Osteoblast (primary cell): ENCODE data around the gene MPEG1. TPM values are rescaled to one million over a fixed set of nuclear protein-coding genes. Genes with fewer than 3 reads are reported as not detected.
A peak's percentile ranks its signal among the peaks of the same experiment; 100 is the strongest.

Experiments
- DNase-seq: peaks from one replicate; pipeline ENCODE4 v3.0.0; 2011; ENCODE audit warnings: low spot score, mixed read lengths; ENCODE audit not compliant: insufficient read length; ENCODE audit errors: missing footprints
- H2AFZ ChIP-seq: 2 replicates; pipeline ENCODE4 v1.6.0; 2011; ENCODE audit warnings: mild to moderate bottlenecking, low read length
- H3K27ac ChIP-seq: 2 replicates; pipeline ENCODE4 v1.5.1; 2011; ENCODE audit warnings: mild to moderate bottlenecking, low read depth, low read length, moderate library complexity
- H3K27me3 ChIP-seq: 2 replicates; pipeline ENCODE4 v1.6.0; 2012; ENCODE audit warnings: mild to moderate bottlenecking, control low read depth, inconsistent platforms, low read length, moderate library complexity; ENCODE audit not compliant: insufficient read depth
- H3K36me3 ChIP-seq: 2 replicates; pipeline ENCODE4 v1.5.1; 2011; ENCODE audit warnings: mild to moderate bottlenecking, low read length, control low read depth, moderate library complexity; ENCODE audit not compliant: insufficient read depth
- H3K4me1 ChIP-seq: 2 replicates; pipeline ENCODE4 v1.5.1; 2011; ENCODE audit warnings: mild to moderate bottlenecking, low read length, control low read depth, moderate library complexity; ENCODE audit not compliant: insufficient read depth
- H3K4me2 ChIP-seq: 2 replicates; pipeline ENCODE4 v1.6.0; 2011; ENCODE audit warnings: mild to moderate bottlenecking, low read length; ENCODE audit not compliant: insufficient read depth
- H3K4me3 ChIP-seq: fragments of 200-600 bp; sonication (generic); 3 replicates; pipeline ENCODE4 v1.5.1; 2012; ENCODE audit warnings: mild to moderate bottlenecking, low read length, inconsistent platforms; ENCODE audit not compliant: insufficient read depth
- H3K79me2 ChIP-seq: 2 replicates; pipeline ENCODE4 v1.6.0; 2012; ENCODE audit warnings: mild to moderate bottlenecking, low read length, control low read depth, inconsistent platforms; ENCODE audit not compliant: insufficient read depth
- H3K9me3 ChIP-seq: 2 replicates; pipeline ENCODE4 v1.5.1; 2011; ENCODE audit warnings: low read depth, low read length, control low read depth
- H4K20me1 ChIP-seq: 2 replicates; pipeline ENCODE4 v1.6.0; 2012; ENCODE audit warnings: mild to moderate bottlenecking, low read length, control low read depth; ENCODE audit not compliant: insufficient read depth
- CTCF ChIP-seq: IDR thresholded peaks from 2 replicates; pipeline ENCODE4 v1.5.1; 2011; ENCODE audit warnings: mild to moderate bottlenecking, low read depth, low read length, moderate library complexity; ENCODE audit errors: extremely low read depth
- small RNA-seq: library from RNA; depleted of rRNA; stranded (forward); fragments of <200 nt; gene quantifications from one replicate; pipeline ENCODE3, GENCODE V24; 2012
- total RNA-seq: library from RNA; depleted of rRNA; stranded (reverse); fragments of >200 nt; gene quantifications from 2 replicates; pipeline ENCODE4 v1.2.3, GENCODE V29; 2012

MPEG1 gene
- total RNA-seq, 1 donor: 0.36 TPM

- DNase-seq: peak; percentile 67
- H3K27ac ChIP-seq: no peak overlapping the region
- peaks cover 14% of the 10 kb centered on the region for H3K4me1 ChIP-seq
- peak overlapping the region; percentile 99 for H3K4me2 ChIP-seq
- peak overlapping the region; percentile 83 for H2AFZ ChIP-seq
- H3K36me3 ChIP-seq: no peaks in the 10 kb centered on the region
- TF ChIP-seq CTCF: no peak
- H3K79me2 ChIP-seq: no peaks in the 10 kb centered on the region
- H3K27me3 ChIP-seq: peaks cover 36% of the 10 kb centered on the region
- H3K4me3 ChIP-seq: peak overlapping the region; percentile 75
- no peaks in the 10 kb centered on the region for H4K20me1 ChIP-seq
- no peaks in the 10 kb centered on the region for H3K9me3 ChIP-seq
Measured at GRCh38 chr11:59172345-59173079, 40.2 kb downstream of the MPEG1 start.

GRCh38 chr11:59171508-59172322 lies 41.0 kb downstream of the MPEG1 start, which contains the start of gene DTX4:
Gene DTX4, plus strand, starts transcription at chr11:59172132. Its CDS starts 464 bp downstream, at chr11:59172596.
- peak; percentile 95 for DNase-seq
- TF ChIP-seq CTCF: peak; percentile 86
- Histone ChIP-seq H3K36me3 (no peaks in the 10 kb centered on the region), H4K20me1 (no peaks in the 10 kb centered on the region), H3K4me3 (peak within 1 kb of the TSS; percentile 75), H3K4me2 (peak within 1 kb of the TSS; percentile 99), H3K79me2 (no peaks in the 10 kb centered on the region), H3K4me1 (peaks cover 14% of the 10 kb centered on the region), H3K27ac (no peak within 1 kb of the TSS), H3K27me3 (peaks cover 36% of the 10 kb centered on the region), H2AFZ (peak within 1 kb of the TSS; percentile 90), H3K9me3 (no peaks in the 10 kb centered on the region)

GRCh38 chr11:59164028-59164427 lies 48.7 kb downstream of the MPEG1 start:
- no peak for DNase-seq
- Histone ChIP-seq H3K4me1 (no peaks in the 10 kb centered on the region), H3K27ac (no peak overlapping the region), H3K4me3 (no peak overlapping the region), H3K36me3 (no peaks in the 10 kb centered on the region), H3K9me3 (no peaks in the 10 kb centered on the region), H3K27me3 (peaks cover 13% of the 10 kb centered on the region), H3K79me2 (no peaks in the 10 kb centered on the region), H3K4me2 (no peak overlapping the region), H2AFZ (no peak overlapping the region), H4K20me1 (no peaks in the 10 kb centered on the region)
- no peak for TF ChIP-seq CTCF

Small RNAs within 50 kb of the gene (small RNA-seq; reads per million reads assigned to genes)
- not detected for gene RN7SL42P

Other genes with a start within 250 kb of the MPEG1 start
- not detected in 2 replicates for gene GLYATL1B, start 126.6 kb downstream of the MPEG1 start, total RNA-seq
- gene FAM111B, start 105.7 kb downstream of the MPEG1 start, total RNA-seq: 0.72 and 1.8 TPM in 2 replicates
- 40.5 and 48.6 TPM in 2 replicates for gene FAM111A, start 70.1 kb downstream of the MPEG1 start, total RNA-seq
- gene DTX4, start 40.8 kb downstream of the MPEG1 start, total RNA-seq: under 0.01 and 0.29 TPM in 2 replicates
- not detected in 2 replicates for gene OR5AN1, start 146.0 kb upstream of the MPEG1 start, total RNA-seq
- not detected in 2 replicates for gene OR5A2, start 213.5 kb upstream of the MPEG1 start, total RNA-seq
- not detected in 2 replicates for gene OR5A1, start 223.5 kb upstream of the MPEG1 start, total RNA-seq
- not detected in 2 replicates for gene OR4D6, start 244.0 kb upstream of the MPEG1 start, total RNA-seq